ENCODE data around the gene LMX1B.

LMX1B gene

GRCh38 chr9:126682928-126683697 lies 69.4 kb downstream of the LMX1B start:
- no peak for DNase-seq

GRCh38 chr9:126683698-126684044 lies 69.9 kb downstream of the LMX1B start:
- no peak for DNase-seq

- DNase-seq = no peak
Observed at GRCh38 chr9:126684345-126684744, 70.6 kb downstream of the LMX1B start.

GRCh38 chr9:126684965-126685465 lies 71.3 kb downstream of the LMX1B start:
- no peak for DNase-seq

GRCh38 chr9:126687930-126688461 lies 74.3 kb downstream of the LMX1B start:
- no peak for DNase-seq

GRCh38 chr9:126688617-126689016 lies 74.9 kb downstream of the LMX1B start:
- DNase-seq = no peak

GRCh38 chr9:126689027-126689825 lies 75.5 kb downstream of the LMX1B start:
- DNase-seq = no peak

GRCh38 chr9:126690431-126691051 lies 76.8 kb downstream of the LMX1B start:
- DNase-seq = peak; percentile 59

- DNase-seq = no peak
Observed at GRCh38 chr9:126692041-126692758, 78.5 kb downstream of the LMX1B start.

- no peak for DNase-seq
Observed at GRCh38 chr9:126692759-126693427, 79.2 kb downstream of the LMX1B start.

GRCh38 chr9:126693428-126693944 lies 79.8 kb downstream of the LMX1B start:
- DNase-seq = no peak

GRCh38 chr9:126694206-126695081 lies 80.7 kb downstream of the LMX1B start:
- no peak for DNase-seq

GRCh38 chr9:126695186-126695585 lies 81.5 kb downstream of the LMX1B start:
- no peak for DNase-seq

GRCh38 chr9:126695701-126696400 lies 82.1 kb downstream of the LMX1B start:
- no peak for DNase-seq

- DNase-seq = no peak
Observed at GRCh38 chr9:126696401-126697145, 82.8 kb downstream of the LMX1B start.

- no peak for DNase-seq
Observed at GRCh38 chr9:126697330-126697729, 83.6 kb downstream of the LMX1B start.

- DNase-seq = no peak
Observed at GRCh38 chr9:126698251-126698650, 84.5 kb downstream of the LMX1B start.

GRCh38 chr9:126698756-126699155 lies 85.0 kb downstream of the LMX1B start:
- DNase-seq = no peak

- no peak for DNase-seq
Observed at GRCh38 chr9:126699401-126699881, 85.7 kb downstream of the LMX1B start.

Data from activated CD4-positive, alpha-beta T cell treated with anti-CD3 and anti-CD28 coated beads, Interleukin-10, Interleukin-2, amounts not matched to agents 100 ng/mL and 50 ng/mL, durations not matched to agents 16 hours and 8 hours (primary cell).